H1 (cell line): ENCODE data around the gene CRYBB1. TPM values are rescaled to one million over a fixed set of nuclear protein-coding genes. Genes with fewer than 3 reads are reported as not detected.
A peak's percentile ranks its signal among the peaks of the same experiment; 100 is the strongest.

Source experiments
- CTCF ChIA-PET: fragments of 300-600 bp; sonication (Branson Sonifier 250); formaldehyde crosslinking; loops from one replicate; lab custom pipeline; 2021; ENCODE audit not compliant: partially characterized antibody; lab: Charles Lee
- POLR2A ChIA-PET: fragments of 300-600 bp; sonication (Branson Sonifier 250); formaldehyde crosslinking; loops from one replicate; lab custom pipeline; 2021; ENCODE audit warnings: inconsistent platforms; ENCODE audit not compliant: partially characterized antibody; lab: Charles Lee
- DNase-seq, 2 experiments: peaks; one replicate each; pipeline versions ENCODE4 v3.0.0 to v3.0.0-alpha.2; 2010 to 2022; ENCODE audit warnings: low spot score in 2 of 2, low read depth in 1 of 2, mixed read lengths in 1 of 2
- FAIRE-seq: peaks from 2 replicates; lab custom pipeline; 2011; peaks lifted over from hg19 to GRCh38; lab: Jason Lieb, UNC
- H2AFZ ChIP-seq: 2 replicates; pipeline ENCODE4 v1.8.1; 2012; ENCODE audit warnings: low read length, inconsistent platforms
- H2AK5ac ChIP-seq: 2 replicates; pipeline ENCODE4 v1.6.1; 2013; ENCODE audit warnings: low read depth, low read length
- H2BK120ac ChIP-seq: replicated peaks from 2 replicates; pipeline ENCODE3; 2013; ENCODE audit warnings: low read depth, low read length, inconsistent platforms
- H2BK12ac ChIP-seq: 2 replicates; pipeline ENCODE4 v1.6.1; 2013; ENCODE audit warnings: low read depth, low read length
- H2BK15ac ChIP-seq: 2 replicates; pipeline ENCODE4 v1.6.1; 2013; ENCODE audit warnings: low read length
- H2BK20ac ChIP-seq: 2 replicates; pipeline ENCODE4 v1.6.1; 2013; ENCODE audit warnings: low read length
- H2BK5ac ChIP-seq: 2 replicates; pipeline ENCODE4 v1.6.1; 2013; ENCODE audit warnings: low read depth, low read length
- H3K14ac ChIP-seq: 2 replicates; pipeline ENCODE4 v1.6.1; 2013; ENCODE audit warnings: inconsistent platforms; ENCODE audit not compliant: insufficient read length
- H3K18ac ChIP-seq: 2 replicates; pipeline ENCODE4 v1.6.1; 2013; ENCODE audit warnings: low read length; ENCODE audit errors: extremely low read depth
- H3K23ac ChIP-seq: 2 replicates; pipeline ENCODE4 v1.6.1; 2013; ENCODE audit warnings: inconsistent platforms; ENCODE audit not compliant: insufficient read length
- H3K23me2 ChIP-seq: 2 replicates; pipeline ENCODE4 v1.6.1; 2013; ENCODE audit warnings: low read depth, low read length
- H3K27ac ChIP-seq: 2 replicates; pipeline ENCODE4 v1.6.1; 2011; ENCODE audit warnings: low read depth, low read length, inconsistent platforms
- H3K27me3 ChIP-seq, 4 experiments: replicated peaks in 1 of 4; 1 replicate in 1 of 4; 2 replicates in 3 of 4; pipeline versions ENCODE4 v1.6.1 to v1.8.1; 2011 to 2013; ENCODE audit warnings: low read length in 3 of 4, mild to moderate bottlenecking in 3 of 4, inconsistent platforms in 2 of 4, mixed read lengths in 2 of 4, moderate library complexity in 1 of 4; ENCODE audit not compliant: control insufficient read depth in 3 of 4, insufficient read depth in 3 of 4; ENCODE audit errors: extremely low read depth in 1 of 4
- H3K36me3 ChIP-seq, 4 experiments: 2 replicates each; pipeline versions ENCODE4 v1.6.1 to v1.8.1; 2011 to 2013; ENCODE audit warnings: mild to moderate bottlenecking in 4 of 4, low read length in 3 of 4, moderate library complexity in 2 of 4, control low read depth in 1 of 4, inconsistent platforms in 1 of 4; ENCODE audit not compliant: insufficient read depth in 4 of 4, control insufficient read depth in 2 of 4
- H3K4ac ChIP-seq: replicated peaks from 2 replicates; pipeline ENCODE3; 2013; ENCODE audit warnings: low read length, low read depth, mixed read lengths, inconsistent platforms; ENCODE audit not compliant: insufficient read length
- H3K4me1 ChIP-seq, 4 experiments: replicated peaks in 1 of 4; 1 replicate in 1 of 4; 2 replicates in 3 of 4; pipeline versions ENCODE4 v1.6.1 to v1.8.1; 2011 to 2013; ENCODE audit warnings: low read length in 3 of 4, inconsistent platforms in 2 of 4, mixed read lengths in 1 of 4; ENCODE audit not compliant: insufficient read depth in 4 of 4, control insufficient read depth in 3 of 4
- H3K4me2 ChIP-seq, 2 experiments: 2 replicates each; pipeline versions ENCODE4 v1.6.1 to v1.8.1; 2011 to 2013; ENCODE audit warnings: low read depth in 2 of 2, low read length in 2 of 2, control low read depth in 1 of 2, inconsistent platforms in 1 of 2, mild to moderate bottlenecking in 1 of 2; ENCODE audit not compliant: insufficient read depth in 1 of 2
- H3K4me3 ChIP-seq, 4 experiments: fragments of 200-600, 300-600 bp in 1 of 4; sonication (generic), shearing (Covaris generic), sonication (Bioruptor Twin) in 1 of 4; 2 replicates each; pipeline versions ENCODE4 v1.5.1 to v1.8.1; 2011 to 2016; ENCODE audit warnings: low read length in 4 of 4, low read depth in 3 of 4, control low read depth in 2 of 4, inconsistent platforms in 2 of 4, mild to moderate bottlenecking in 2 of 4, mixed read lengths in 1 of 4, moderate library complexity in 1 of 4; ENCODE audit not compliant: insufficient read depth in 2 of 4; ENCODE audit errors: extremely low read depth in 1 of 4
- H3K56ac ChIP-seq: replicated peaks from 2 replicates; pipeline ENCODE3; 2013; ENCODE audit warnings: low read depth, mild to moderate bottlenecking, mixed read lengths, low read length, inconsistent platforms; ENCODE audit not compliant: insufficient read length
- H3K79me1 ChIP-seq: 2 replicates; pipeline ENCODE4 v1.6.1; 2013; ENCODE audit warnings: low read depth, low read length, control low read depth
- H3K79me2 ChIP-seq, 2 experiments: 2 replicates each; pipeline versions ENCODE4 v1.6.1 to v1.8.1; 2012 to 2013; ENCODE audit warnings: low read length in 2 of 2, mild to moderate bottlenecking in 2 of 2, inconsistent platforms in 1 of 2; ENCODE audit not compliant: insufficient read depth in 2 of 2, control insufficient read depth in 1 of 2
- H3K9ac ChIP-seq, 4 experiments: replicated peaks in 1 of 4; 1 replicate in 1 of 4; 2 replicates in 3 of 4; pipeline versions ENCODE4 v1.6.1 to v1.8.1; 2011 to 2013; ENCODE audit warnings: low read depth in 3 of 4, low read length in 3 of 4, control low read depth in 2 of 4, mild to moderate bottlenecking in 2 of 4, moderate library complexity in 2 of 4, inconsistent platforms in 1 of 4; ENCODE audit errors: extremely low read depth in 1 of 4
- H3K9me3 ChIP-seq, 2 experiments: 2 replicates each; pipeline versions ENCODE4 v1.6.1 to v1.8.1; 2012 to 2013; ENCODE audit warnings: mild to moderate bottlenecking in 2 of 2, moderate library complexity in 2 of 2, control low read depth in 1 of 2, inconsistent platforms in 1 of 2, low read depth in 1 of 2, low read length in 1 of 2, mixed read lengths in 1 of 2; ENCODE audit not compliant: insufficient read depth in 2 of 2
- H4K20me1 ChIP-seq, 2 experiments: replicated peaks in 1 of 2; 2 replicates each; pipeline versions ENCODE3 to v1.8.1; 2011 to 2013; ENCODE audit warnings: inconsistent platforms in 2 of 2, low read length in 2 of 2, mild to moderate bottlenecking in 1 of 2; ENCODE audit not compliant: insufficient read depth in 2 of 2, control insufficient read depth in 1 of 2
- H4K5ac ChIP-seq: 2 replicates; pipeline ENCODE4 v1.6.1; 2013; ENCODE audit warnings: low read length, low read depth, mixed read lengths, inconsistent platforms; ENCODE audit not compliant: insufficient read length
- H4K8ac ChIP-seq: 2 replicates; pipeline ENCODE4 v1.8.0; 2013; ENCODE audit warnings: mild to moderate bottlenecking, moderate library complexity, low read length, inconsistent platforms; ENCODE audit not compliant: insufficient read depth; ENCODE audit errors: extremely low read depth
- H4K91ac ChIP-seq: replicated peaks from 2 replicates; pipeline ENCODE3; 2013; ENCODE audit warnings: low read length, mixed read lengths, inconsistent platforms; ENCODE audit not compliant: insufficient read length
- SIRT6 ChIP-seq: IDR thresholded peaks from one replicate; pipeline ENCODE4 v1.7.1; 2012; ENCODE audit warnings: low read length, inconsistent platforms
- WGBS, 2 experiments: shearing (Covaris generic) in 1 of 2; methylation state at CpG; one replicate each; pipeline versions ENCODE4 v1.1.6 to v1.1.7; 2013 to 2015; ENCODE audit warnings: low lambda C conversion rate in 2 of 2, mixed read lengths in 2 of 2, inconsistent platforms in 1 of 2, low coverage in 1 of 2, missing lambda C conversion rate in 1 of 2; ENCODE audit not compliant: insufficient replicate concordance in 2 of 2, insufficient coverage in 1 of 2, insufficient read length in 1 of 2; ENCODE audit errors: extremely low coverage in 1 of 2, missing lambda C conversion rate in 1 of 2; 5-methylcytosine and 5-hydroxymethylcytosine counted together
- polyA plus RNA-seq, 7 experiments: library from polyadenylated mRNA; depleted of rRNA in 3 of 7; stranded (reverse) in 5 of 7; unstranded in 2 of 7; fragments of >200 nt in 5 of 7; fragments of 200-250 nt in 2 of 7; gene quantifications; 1 replicate in 5 of 7; 2 replicates in 1 of 7; 4 replicates in 1 of 7; pipeline versions ENCODE4 v1.2.1 to v1.2.3, GENCODE V29; 2011 to 2013; ENCODE audit warnings: missing spikeins in 2 of 7, mixed read lengths in 2 of 7
- total RNA-seq: library from RNA; stranded (reverse); fragmentation: NEBNext Ultra II Directional; extraction: Animal tissue kit (Norgen Biotek cat#: 25700); gene quantifications from 2 replicates; pipeline ENCODE4 v1.2.1, GENCODE V29; 2021
- TF ChIP-seq, protein P1 (sequence below), 3 experiments: IDR thresholded peaks; 1 replicate in 2 of 3; 2 replicates in 1 of 3; pipeline versions ENCODE4 v1.5.1 to v1.6.1; 2011; ENCODE audit warnings: low read length in 3 of 3, mild to moderate bottlenecking in 3 of 3, inconsistent platforms in 2 of 3, low read depth in 1 of 3, moderate library complexity in 1 of 3; ENCODE audit not compliant: insufficient read depth in 1 of 3; ENCODE audit errors: control extremely low read depth in 1 of 3

Gene CRYBB1
- total and polyA plus RNA-seq, 2 of the 8 experiments (the other 6 are each of a cell fraction or from before 2014, with no cell fraction given): 1.7 to 6.0 TPM

DNA sequence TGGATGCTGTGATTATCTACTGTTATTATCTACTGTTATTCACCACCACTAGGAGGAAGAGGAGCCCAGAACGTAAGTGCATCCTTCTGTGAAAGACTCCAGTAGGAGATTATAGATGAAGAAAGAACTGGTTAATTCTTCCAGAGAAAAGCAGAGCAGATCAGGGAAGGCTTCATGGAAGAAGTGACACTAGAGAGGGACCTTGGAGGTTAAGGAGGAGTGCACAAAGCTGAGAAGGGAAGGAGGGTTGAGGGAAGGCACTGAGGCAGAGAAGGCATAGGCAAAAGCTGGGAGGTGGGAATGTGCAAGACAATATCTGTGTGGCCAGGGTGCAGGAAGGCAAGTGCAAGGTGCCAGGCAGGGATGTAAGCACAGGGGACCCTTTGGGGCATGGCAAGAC, 13.5 kb downstream of the CRYBB1 start:
- Histone ChIP-seq H3K36me3 (no peaks in the 10 kb centered on the region), H3K27me3 (peaks cover 0 to 1% (median 0%) of the 10 kb centered on the region in 4 experiments; a peak in 1 of 7 replicates), H3K4ac (no peak overlapping the region), H2BK5ac (no peak overlapping the region), H3K14ac (no peak overlapping the region), H4K20me1 (no peaks in the 10 kb centered on the region), H3K4me1 (peaks cover 0 to 10% (median 4%) of the 10 kb centered on the region in 4 experiments; a peak in 5 of 7 replicates), H3K27ac (no peak overlapping the region), H3K4me3 (no peak overlapping the region), H2BK12ac (0 out of 2 replicates have a peak overlapping the region, but pooled peaks have one; percentile 60), H4K91ac (peak overlapping the region; percentile 9), H3K56ac (no peak overlapping the region), H2BK15ac (no peak overlapping the region), H3K4me2 (no peak overlapping the region), H3K79me1 (no peaks in the 10 kb centered on the region; the same call in 1 of the 2 replicates), H3K23me2 (peaks cover 3% of the 10 kb centered on the region; the same call in 1 of the 2 replicates), H4K5ac (no peak overlapping the region), H2BK20ac (no peak overlapping the region), H3K79me2 (no peaks in the 10 kb centered on the region), H2BK120ac (no peak overlapping the region), H3K18ac (no peak overlapping the region), H3K9ac (no peak overlapping the region), H4K8ac (no peak overlapping the region), H3K9me3 (no peaks in the 10 kb centered on the region), H2AK5ac (no peak overlapping the region), H3K23ac (no peak overlapping the region), H2AFZ (no peak overlapping the region)
- no peak for DNase-seq
- WGBS, 2 experiments: 73% methylated on average over 1 of the region's 1 CpG; no CpG with 5 or more reads in 1 of the 2 experiments
- FAIRE-seq: no peak
- POLR2A ChIA-PET: no interaction called here
- CTCF ChIA-PET: interaction anchor here (0.9 kb wide), 1 partner anchor 99 kb away, joined by 3 read pairs; no protein-coding TSS in a partner anchor
- no peak for TF ChIP-seq SIRT6
- TF ChIP-seq, protein P1, sequence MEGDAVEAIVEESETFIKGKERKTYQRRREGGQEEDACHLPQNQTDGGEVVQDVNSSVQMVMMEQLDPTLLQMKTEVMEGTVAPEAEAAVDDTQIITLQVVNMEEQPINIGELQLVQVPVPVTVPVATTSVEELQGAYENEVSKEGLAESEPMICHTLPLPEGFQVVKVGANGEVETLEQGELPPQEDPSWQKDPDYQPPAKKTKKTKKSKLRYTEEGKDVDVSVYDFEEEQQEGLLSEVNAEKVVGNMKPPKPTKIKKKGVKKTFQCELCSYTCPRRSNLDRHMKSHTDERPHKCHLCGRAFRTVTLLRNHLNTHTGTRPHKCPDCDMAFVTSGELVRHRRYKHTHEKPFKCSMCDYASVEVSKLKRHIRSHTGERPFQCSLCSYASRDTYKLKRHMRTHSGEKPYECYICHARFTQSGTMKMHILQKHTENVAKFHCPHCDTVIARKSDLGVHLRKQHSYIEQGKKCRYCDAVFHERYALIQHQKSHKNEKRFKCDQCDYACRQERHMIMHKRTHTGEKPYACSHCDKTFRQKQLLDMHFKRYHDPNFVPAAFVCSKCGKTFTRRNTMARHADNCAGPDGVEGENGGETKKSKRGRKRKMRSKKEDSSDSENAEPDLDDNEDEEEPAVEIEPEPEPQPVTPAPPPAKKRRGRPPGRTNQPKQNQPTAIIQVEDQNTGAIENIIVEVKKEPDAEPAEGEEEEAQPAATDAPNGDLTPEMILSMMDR (IDR thresholded peaks at IDR 0.05; ENCODE audit: control extremely low read depth in 1 of 3, insufficient read depth in 1 of 3, low read depth in 1 of 3, low read length in 3 of 3): peak in 1 of 3 experiments; percentile 1; a peak in 1 of 4 replicates
